Measurements from ENCODE around the gene PXT1. TPM values are rescaled to one million over a fixed set of nuclear protein-coding genes. Genes with fewer than 3 reads are reported as not detected.
A peak's percentile ranks its signal among the peaks of the same experiment; 100 is the strongest.
"Not testable (repeated sequence)": the region's sequence is repeated elsewhere in the genome, so short reads cannot be mapped to it uniquely, and the experiment has no call there.

The PXT1 gene
- total RNA-seq, 2 experiments from 2014 or later, result 0.22 to 0.37 TPM

DNA sequence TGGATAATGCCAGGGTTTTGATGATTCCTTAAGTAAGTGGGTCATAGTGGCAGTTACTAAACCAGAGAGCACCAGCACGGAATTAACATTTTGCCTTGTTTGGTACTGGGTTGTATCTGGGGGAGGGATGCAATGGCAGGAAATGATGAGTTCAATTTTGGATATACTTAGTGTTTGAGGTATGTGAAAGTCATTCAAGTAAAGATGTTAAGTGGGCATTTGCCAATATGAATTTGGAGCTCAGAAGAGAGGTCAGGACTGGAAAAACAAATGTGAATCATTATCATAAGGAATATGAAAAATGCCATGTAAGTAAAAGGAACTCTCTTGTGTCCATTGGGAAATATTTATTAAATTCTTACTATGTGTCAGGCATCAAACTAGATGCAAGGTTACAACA lies 6.2 kb downstream of the PXT1 start:
- DNase-seq (no peak), ATAC-seq (ENCODE audit: low read depth) (no peak)
- Mint-ChIP-seq H3K27ac (no peak overlapping the region), H3K4me1 (peaks cover 11% of the 10 kb centered on the region), H3K27me3 (peaks cover 5% of the 10 kb centered on the region), H3K9me3 (no peaks in the 10 kb centered on the region), H3K4me3 (no peak overlapping the region), H3K36me3 (no peaks in the 10 kb centered on the region)
- POLR2A ChIA-PET, result interaction anchor here (0.6 kb wide), 1 partner anchor 156 kb away, joined by 4 read pairs; no protein-coding TSS in a partner anchor

GRCh38 chr6:36432151-36432671 lies 10.4 kb downstream of the PXT1 start:
- H3K4me3 Mint-ChIP-seq, result no peak overlapping the region
- H3K9me3 Mint-ChIP-seq, result no peaks in the 10 kb centered on the region
- DNase-seq (no peak), ATAC-seq (ENCODE audit: low read depth) (no peak)
- no peaks in the 10 kb centered on the region for H3K36me3 Mint-ChIP-seq
- peaks cover 5% of the 10 kb centered on the region for H3K27me3 Mint-ChIP-seq
- peaks cover 6% of the 10 kb centered on the region for H3K4me1 Mint-ChIP-seq
- POLR2A ChIA-PET, result no interaction called here
- no peak overlapping the region for H3K27ac Mint-ChIP-seq

- no peak for ATAC-seq (ENCODE audit: low read depth)
- H3K9me3 Mint-ChIP-seq, result no peaks in the 10 kb centered on the region
- POLR2A ChIA-PET, result no interaction called here
- no peaks in the 10 kb centered on the region for H3K36me3 Mint-ChIP-seq
- H3K27me3 Mint-ChIP-seq, result peaks cover 8% of the 10 kb centered on the region
- peaks cover 3% of the 10 kb centered on the region for H3K4me1 Mint-ChIP-seq
- H3K27ac Mint-ChIP-seq, result no peak overlapping the region
- H3K4me3 Mint-ChIP-seq, result no peak overlapping the region
- DNase-seq, result no peak
These were observed 11.5 kb downstream of the PXT1 start for GRCh38 chr6:36431197-36431596.

DNA sequence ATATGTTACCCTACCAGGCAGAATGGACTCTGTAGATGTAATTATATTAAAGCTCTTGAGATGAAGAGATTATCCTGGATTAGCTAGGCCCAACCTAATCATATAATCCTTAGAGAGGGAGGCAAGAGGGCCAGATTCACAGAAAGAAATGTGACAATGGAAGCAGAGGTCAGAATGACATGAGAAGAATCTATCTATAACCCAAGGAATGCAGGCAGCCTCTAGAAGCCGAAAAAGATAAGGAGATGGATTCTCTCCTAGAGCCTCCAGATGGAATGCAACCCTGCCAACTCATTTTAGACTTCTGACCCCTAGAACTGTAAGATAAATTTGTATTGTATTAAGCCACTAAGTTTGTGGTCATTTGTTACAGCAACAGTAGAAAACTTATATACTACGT lies 12.3 kb downstream of the PXT1 start:
- Mint-ChIP-seq H3K4me1 (peaks cover 2% of the 10 kb centered on the region), H3K27me3 (peaks cover 5% of the 10 kb centered on the region), H3K36me3 (no peaks in the 10 kb centered on the region), H3K4me3 (no peak overlapping the region), H3K27ac (no peak overlapping the region), H3K9me3 (no peaks in the 10 kb centered on the region)
- no peak for DNase-seq
- POLR2A ChIA-PET, result interaction anchor here (0.5 to 1.1 kb wide), 2 partner anchors 11 to 15 kb away, joined by 3 to 5 read pairs; no protein-coding TSS in a partner anchor
- ATAC-seq (ENCODE audit: low read depth), result no peak

- Mint-ChIP-seq H3K9me3 (no peaks in the 10 kb centered on the region), H3K36me3 (no peaks in the 10 kb centered on the region), H3K4me1 (peaks cover 3% of the 10 kb centered on the region), H3K27ac (no peak overlapping the region), H3K27me3 (peaks cover 5% of the 10 kb centered on the region), H3K4me3 (no peak overlapping the region)
- POLR2A ChIA-PET, result interaction anchor here (0.6 kb wide), 1 partner anchor 246 kb away, joined by 4 read pairs; no protein-coding TSS in a partner anchor
- ATAC-seq (ENCODE audit: low read depth) (no peak), DNase-seq (no peak)
These were observed 13.7 kb downstream of the PXT1 start for GRCh38 chr6:36428911-36429310.

- ATAC-seq (ENCODE audit: low read depth) (no peak), DNase-seq (no peak)
- POLR2A ChIA-PET, result no interaction called here
- Mint-ChIP-seq H3K4me3 (no peak overlapping the region), H3K4me1 (peaks cover 14% of the 10 kb centered on the region), H3K36me3 (no peaks in the 10 kb centered on the region), H3K9me3 (no peaks in the 10 kb centered on the region), H3K27ac (no peak overlapping the region), H3K27me3 (peaks cover 7% of the 10 kb centered on the region)
These were observed 16.0 kb downstream of the PXT1 start for GRCh38 chr6:36426622-36427021.

GRCh38 chr6:36423101-36423824 lies 19.4 kb downstream of the PXT1 start:
- Mint-ChIP-seq H3K9me3 (no peaks in the 10 kb centered on the region), H3K27me3 (peaks cover 7% of the 10 kb centered on the region), H3K36me3 (no peaks in the 10 kb centered on the region), H3K4me1 (peaks cover 14% of the 10 kb centered on the region), H3K4me3 (peak overlapping the region; percentile 90), H3K27ac (peak overlapping the region; percentile 86)
- POLR2A ChIA-PET, result interaction anchor here (0.6 to 1.9 kb wide), 15 partner anchors 11 to 292 kb away, joined by 3 to 11 read pairs (median 4); partner anchors contain the start of genes CDKN1A, KCTD20 and STK38
- DNase-seq (peak; percentile 97), ATAC-seq (ENCODE audit: low read depth) (peak; percentile 97)

DNA sequence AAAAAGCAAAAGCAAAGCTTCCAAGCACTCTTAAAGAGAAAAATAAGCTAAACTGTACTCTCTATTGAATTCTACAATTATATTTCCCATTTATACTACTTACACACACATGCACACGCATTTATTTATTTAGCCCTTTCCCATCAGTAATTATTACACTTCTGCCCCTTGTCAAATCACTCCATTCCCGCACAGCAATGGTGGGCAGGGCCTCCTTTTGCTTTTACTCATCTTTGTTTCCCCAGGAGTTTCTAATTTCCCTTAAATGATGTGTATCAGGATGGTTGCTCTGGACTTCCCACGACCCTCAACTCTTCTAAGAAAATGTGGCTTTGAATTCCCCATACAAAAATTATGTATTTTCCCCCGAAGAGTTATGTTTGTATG lies 19.9 kb downstream of the PXT1 start:
- H3K27ac Mint-ChIP-seq, result peak overlapping the region; percentile 86
- peak overlapping the region; percentile 90 for H3K4me3 Mint-ChIP-seq
- no peaks in the 10 kb centered on the region for H3K36me3 Mint-ChIP-seq
- H3K27me3 Mint-ChIP-seq, result peaks cover 7% of the 10 kb centered on the region
- H3K4me1 Mint-ChIP-seq, result peaks cover 14% of the 10 kb centered on the region
- no peak for ATAC-seq (ENCODE audit: low read depth)
- POLR2A ChIA-PET, result interaction anchor here (0.9 to 1.9 kb wide), 12 partner anchors 10 to 291 kb away, joined by 3 to 11 read pairs (median 4); partner anchors contain the start of genes KCTD20 and STK38
- H3K9me3 Mint-ChIP-seq, result no peaks in the 10 kb centered on the region
- DNase-seq, result no peak

DNA sequence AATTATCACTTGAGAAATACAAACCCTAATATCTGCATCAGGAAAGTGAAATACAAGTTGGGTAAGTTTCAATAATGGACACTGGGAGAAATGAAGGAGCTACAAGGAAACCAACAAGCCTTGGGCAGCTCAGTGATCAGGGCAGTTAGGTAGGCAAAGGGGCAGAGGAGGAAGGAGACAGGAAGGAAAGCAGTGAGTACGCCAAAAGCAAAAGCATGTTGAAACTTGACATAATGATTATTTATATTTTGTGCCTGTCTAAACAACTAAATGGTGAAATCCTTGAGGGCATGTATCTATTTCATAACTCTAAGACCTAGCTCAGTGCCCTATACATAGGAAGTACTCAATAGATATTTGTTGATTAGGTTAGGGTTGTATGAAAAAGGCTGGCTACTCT lies 23.3 kb downstream of the PXT1 start:
- no peak for ATAC-seq (ENCODE audit: low read depth)
- POLR2A ChIA-PET, result interaction anchor here (1.1 kb wide), 1 partner anchor 24 kb away, joined by 4 read pairs; the partner anchor contains the start of gene KCTD20

DNA sequence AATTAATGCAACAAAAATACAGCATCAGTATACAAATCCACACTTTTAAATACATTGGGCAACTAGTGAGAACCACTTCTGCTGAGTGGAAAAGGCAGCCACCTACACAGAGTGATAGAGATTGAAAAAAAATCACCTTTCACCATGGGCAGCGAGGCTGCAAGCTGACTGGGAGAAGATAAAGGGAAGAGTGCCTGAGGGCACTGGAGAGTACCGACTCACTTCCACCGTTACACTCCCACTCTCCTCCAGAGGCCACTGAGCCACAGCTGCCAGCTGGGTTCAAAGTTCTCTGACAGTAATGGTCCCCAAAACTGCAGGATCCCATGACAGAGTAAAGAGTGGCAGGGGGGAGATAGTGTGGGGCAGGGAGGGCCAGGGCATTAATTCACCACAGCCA lies 24.1 kb downstream of the PXT1 start:
- POLR2A ChIA-PET, result interaction anchor here (1.1 kb wide), 1 partner anchor 25 kb away, joined by 4 read pairs; the partner anchor contains the start of gene KCTD20
- Mint-ChIP-seq H3K4me3 (no peak overlapping the region), H3K27me3 (peaks cover 2% of the 10 kb centered on the region), H3K36me3 (no peaks in the 10 kb centered on the region), H3K9me3 (no peaks in the 10 kb centered on the region), H3K4me1 (peaks cover 9% of the 10 kb centered on the region), H3K27ac (no peak overlapping the region)
- ATAC-seq (ENCODE audit: low read depth) (no peak), DNase-seq (no peak)

More for the DNA sequence above, 23.3 kb downstream of the PXT1 start:
- no peak overlapping the region for H3K27ac Mint-ChIP-seq
- no peak overlapping the region for H3K4me3 Mint-ChIP-seq
- H3K27me3 Mint-ChIP-seq, result peaks cover 5% of the 10 kb centered on the region
- no peaks in the 10 kb centered on the region for H3K9me3 Mint-ChIP-seq
- DNase-seq, result no peak
- peaks cover 14% of the 10 kb centered on the region for H3K4me1 Mint-ChIP-seq
- no peaks in the 10 kb centered on the region for H3K36me3 Mint-ChIP-seq

GRCh38 chr6:36414481-36414880 lies 28.2 kb downstream of the PXT1 start:
- Mint-ChIP-seq H3K4me1 (no peaks in the 10 kb centered on the region), H3K9me3 (peaks cover 4% of the 10 kb centered on the region), H3K4me3 (no peak overlapping the region), H3K36me3 (peaks cover 2% of the 10 kb centered on the region), H3K27ac (no peak overlapping the region), H3K27me3 (peaks cover 5% of the 10 kb centered on the region)
- POLR2A ChIA-PET, result no interaction called here
- DNase-seq (no peak), ATAC-seq (ENCODE audit: low read depth) (no peak)

GRCh38 chr6:36413489-36414480 lies 28.9 kb downstream of the PXT1 start:
- Mint-ChIP-seq H3K4me3 (no peak overlapping the region), H3K9me3 (peaks cover 4% of the 10 kb centered on the region), H3K36me3 (peaks cover 2% of the 10 kb centered on the region), H3K4me1 (peaks cover 2% of the 10 kb centered on the region), H3K27me3 (peaks cover 5% of the 10 kb centered on the region), H3K27ac (no peak overlapping the region)
- DNase-seq (no peak), ATAC-seq (ENCODE audit: low read depth) (no peak)
- POLR2A ChIA-PET, result no interaction called here

DNA sequence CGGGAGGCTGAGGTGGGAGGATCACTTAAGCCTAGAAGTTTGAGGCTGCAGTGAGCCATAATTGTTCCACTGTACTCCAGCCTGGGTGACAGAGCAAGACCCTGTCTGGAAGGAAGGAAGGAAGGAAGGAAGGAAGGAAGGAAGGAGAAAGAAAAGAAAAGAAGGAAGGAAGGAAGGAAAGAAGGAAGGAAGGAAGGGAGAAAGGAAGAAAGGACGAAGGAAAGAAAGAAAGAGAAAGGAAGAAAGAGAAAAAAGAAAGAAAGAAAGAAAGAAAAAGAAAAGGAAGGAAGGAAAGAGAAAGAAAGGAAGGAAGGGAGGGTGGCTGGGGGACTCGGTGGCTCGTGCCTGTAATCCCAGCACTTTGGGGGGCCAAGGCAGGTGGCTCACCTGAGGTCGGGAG lies 32.9 kb downstream of the PXT1 start:
- peaks cover 19% of the 10 kb centered on the region for H3K27me3 Mint-ChIP-seq
- H3K36me3 Mint-ChIP-seq; ATAC-seq (ENCODE audit: low read depth); DNase-seq; H3K27ac Mint-ChIP-seq; H3K9me3 Mint-ChIP-seq; H3K4me1 Mint-ChIP-seq; H3K4me3 Mint-ChIP-seq; POLR2A ChIA-PET: not testable (repeated sequence)
